Liver (tissue), 9 donors: Measurements from ENCODE around the gene PDGFB. TPM values are rescaled to one million over a fixed set of nuclear protein-coding genes. Genes with fewer than 3 reads are reported as not detected.

Source experiments
- DNase-seq: peaks from one replicate; pipeline ENCODE4 v3.0.0-alpha.2; 2017; ENCODE audit warnings: low spot score
- H3K27ac ChIP-seq, 2 donors: one replicate each; pipeline ENCODE4 v1.7.0; 2013; ENCODE audit warnings: inconsistent platforms in 2 of 2, low read length in 2 of 2, control low read depth in 1 of 2, low read depth in 1 of 2, mild to moderate bottlenecking in 1 of 2
- H3K27me3 ChIP-seq, 4 donors: one replicate each; pipeline versions ENCODE4 v1.6.1 to v1.7.0; 2013; ENCODE audit warnings: low read length in 3 of 4, inconsistent platforms in 1 of 4, mild to moderate bottlenecking in 1 of 4, moderate library complexity in 1 of 4; ENCODE audit not compliant: control insufficient read depth in 4 of 4, insufficient read depth in 4 of 4
- H3K36me3 ChIP-seq, 4 donors: one replicate each; pipeline versions ENCODE4 v1.6.1 to v1.7.0; 2013; ENCODE audit warnings: low read length in 3 of 4, mild to moderate bottlenecking in 3 of 4, low read depth in 1 of 4, moderate library complexity in 1 of 4; ENCODE audit not compliant: control insufficient read depth in 4 of 4, insufficient read depth in 3 of 4
- H3K4me1 ChIP-seq, 4 donors: one replicate each; pipeline versions ENCODE4 v1.6.1 to v1.7.0; 2013; ENCODE audit warnings: low read length in 3 of 4, mild to moderate bottlenecking in 3 of 4, moderate library complexity in 1 of 4; ENCODE audit not compliant: control insufficient read depth in 4 of 4, insufficient read depth in 4 of 4
- H3K4me3 ChIP-seq, 3 donors: one replicate each; pipeline versions ENCODE4 v1.6.1 to v1.7.0; 2013; ENCODE audit warnings: low read length in 3 of 3, control low read depth in 1 of 3, low read depth in 1 of 3, mild to moderate bottlenecking in 1 of 3
- H3K9ac ChIP-seq, 2 donors: one replicate each; pipeline ENCODE4 v1.7.0; 2013; ENCODE audit warnings: low read length in 2 of 2, mild to moderate bottlenecking in 2 of 2, moderate library complexity in 2 of 2, control low read depth in 1 of 2, low read depth in 1 of 2
- H3K9me3 ChIP-seq, 4 donors: one replicate each; pipeline versions ENCODE4 v1.6.1 to v1.7.0; 2013; ENCODE audit warnings: low read length in 3 of 4; ENCODE audit not compliant: control insufficient read depth in 4 of 4
- FOXA1 ChIP-seq: IDR thresholded peaks from 2 replicates; pipeline ENCODE4 v1.6.1; 2016; ENCODE audit warnings: antibody characterized with exemption
- GABPA ChIP-seq, 2 donors: IDR thresholded peaks in 1 of 2; conservative IDR thresholded peaks in 1 of 2; 2 replicates each; pipeline ENCODE4 v1.6.1; 2016; ENCODE audit warnings: antibody characterized with exemption in 2 of 2, mild to moderate bottlenecking in 1 of 2, moderate library complexity in 1 of 2
- HNF4G ChIP-seq: IDR thresholded peaks from 2 replicates; pipeline ENCODE4 v1.6.1; 2016; ENCODE audit warnings: antibody characterized with exemption
- JUND ChIP-seq, 2 donors: IDR thresholded peaks; 2 replicates each; pipeline ENCODE4 v1.6.1; 2016; ENCODE audit warnings: antibody characterized with exemption in 2 of 2
- NR2F2 ChIP-seq: IDR thresholded peaks from 2 replicates; pipeline ENCODE4 v1.6.1; 2016; ENCODE audit warnings: antibody characterized with exemption
- RAD21 ChIP-seq, 2 donors: IDR thresholded peaks; 2 replicates each; pipeline ENCODE4 v1.6.1; 2016; ENCODE audit warnings: antibody characterized with exemption in 2 of 2, mild to moderate bottlenecking in 2 of 2
- RXRA ChIP-seq, 2 donors: IDR thresholded peaks; 2 replicates each; pipeline ENCODE4 v1.6.1; 2017 to 2018; ENCODE audit warnings: antibody characterized with exemption in 2 of 2, mild to moderate bottlenecking in 1 of 2
- SP1 ChIP-seq: IDR thresholded peaks from 2 replicates; pipeline ENCODE4 v1.6.1; 2018; ENCODE audit warnings: antibody characterized with exemption, mild to moderate bottlenecking
- WGBS: extraction: QIAGEN DNeasy Blood & Tissue Kit; methylation state at CpG from one replicate; pipeline ENCODE4 v1.1.7; 2013; 5-methylcytosine and 5-hydroxymethylcytosine counted together
- polyA plus RNA-seq, 2 donors: library from polyadenylated mRNA; stranded (reverse) in 1 of 2; unstranded in 1 of 2; fragments of 200-250 nt in 1 of 2; fragments of >200 nt in 1 of 2; fragmentation: Nextera tagmentation in 1 of 2; extraction: Ambion mirVana in 1 of 2; gene quantifications; one replicate each; pipeline versions ENCODE4 v1.2.1 to v1.2.3, GENCODE V29; 2013 to 2015
- total RNA-seq, 2 donors: library from RNA; depleted of rRNA; stranded (reverse); fragments of >200 nt; gene quantifications; one replicate each; pipeline ENCODE4 v1.2.3, GENCODE V29; 2014
- TF ChIP-seq, protein P1 (sequence below): fragments of 150-350 bp; IDR thresholded peaks from 2 replicates; pipeline ENCODE4 v1.5.1; 2017; ENCODE audit warnings: improper control_type of control experiment, low read depth, low read length; ENCODE audit not compliant: missing input control
- TF ChIP-seq, protein P2 (sequence below): IDR thresholded peaks from 2 replicates; pipeline ENCODE4 v1.6.1; 2016; ENCODE audit warnings: antibody characterized with exemption, mild to moderate bottlenecking
- donor health status: healthy.
- donor health status: healthy.
- donor health status: healthy.
- donor health status: healthy.
- donor health status: healthy.

Gene PDGFB
- total and polyA plus RNA-seq, 4 donors, result 0.25 to 4.5 (median 1.7) TPM

DNA sequence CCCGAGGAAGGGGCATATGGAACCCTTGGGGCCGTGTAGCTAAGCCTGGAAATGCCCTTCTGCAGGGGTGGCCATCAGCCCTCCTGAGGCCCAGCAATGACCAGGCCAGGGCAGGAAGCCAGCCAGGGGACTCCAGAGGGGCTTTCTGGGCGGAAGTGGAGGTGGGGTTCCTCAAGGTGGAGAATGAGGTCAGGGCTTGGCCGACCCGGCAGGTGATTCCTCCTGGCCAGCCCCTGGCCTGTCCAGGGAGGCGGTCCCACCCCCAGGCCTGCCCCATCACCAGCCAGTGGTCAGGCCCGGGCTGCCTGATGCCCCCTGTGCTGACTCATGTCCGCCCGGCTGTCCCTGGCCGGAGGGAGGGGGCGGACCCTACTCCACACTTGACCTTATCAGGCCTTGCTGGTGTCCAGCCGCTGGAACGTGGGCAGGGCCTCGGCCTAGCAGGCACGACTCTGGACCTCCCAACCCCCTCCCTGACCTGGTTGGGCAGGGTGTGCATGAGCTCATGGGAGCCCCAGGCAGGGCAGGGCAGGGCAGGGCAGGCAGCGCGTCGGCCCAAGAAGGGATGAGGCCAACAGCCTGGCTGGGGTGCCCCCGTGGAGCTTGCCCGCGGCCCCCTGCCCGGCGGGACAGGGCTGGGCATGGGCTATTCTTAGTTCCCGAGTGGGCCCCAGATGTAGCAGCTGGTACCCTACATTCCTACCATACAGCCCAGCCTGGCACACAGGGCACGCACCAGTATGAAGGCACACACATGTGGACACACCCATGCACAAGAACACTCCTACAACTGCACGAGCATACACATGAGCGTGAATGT is 38.8 kb upstream of the PDGFB start:
- Histone ChIP-seq H3K4me3 (no peak overlapping the region), H3K27ac (peak overlapping the region; percentile 61 to 82), H3K4me1 (peaks cover 0 to 10% (median 7%) of the 10 kb centered on the region in 4 donors), H3K9ac (no peak overlapping the region), H3K9me3 (peaks cover 0 to 6% (median 2%) of the 10 kb centered on the region in 4 donors), H3K36me3 (no peaks in the 10 kb centered on the region), H3K27me3 (no peaks in the 10 kb centered on the region)
- DNase-seq, result peak; percentile 67
- WGBS, result 76% methylated on average over 27 of the region's 27 CpGs
- peak; percentile 27 for TF ChIP-seq SP1
- TF ChIP-seq, protein P1, sequence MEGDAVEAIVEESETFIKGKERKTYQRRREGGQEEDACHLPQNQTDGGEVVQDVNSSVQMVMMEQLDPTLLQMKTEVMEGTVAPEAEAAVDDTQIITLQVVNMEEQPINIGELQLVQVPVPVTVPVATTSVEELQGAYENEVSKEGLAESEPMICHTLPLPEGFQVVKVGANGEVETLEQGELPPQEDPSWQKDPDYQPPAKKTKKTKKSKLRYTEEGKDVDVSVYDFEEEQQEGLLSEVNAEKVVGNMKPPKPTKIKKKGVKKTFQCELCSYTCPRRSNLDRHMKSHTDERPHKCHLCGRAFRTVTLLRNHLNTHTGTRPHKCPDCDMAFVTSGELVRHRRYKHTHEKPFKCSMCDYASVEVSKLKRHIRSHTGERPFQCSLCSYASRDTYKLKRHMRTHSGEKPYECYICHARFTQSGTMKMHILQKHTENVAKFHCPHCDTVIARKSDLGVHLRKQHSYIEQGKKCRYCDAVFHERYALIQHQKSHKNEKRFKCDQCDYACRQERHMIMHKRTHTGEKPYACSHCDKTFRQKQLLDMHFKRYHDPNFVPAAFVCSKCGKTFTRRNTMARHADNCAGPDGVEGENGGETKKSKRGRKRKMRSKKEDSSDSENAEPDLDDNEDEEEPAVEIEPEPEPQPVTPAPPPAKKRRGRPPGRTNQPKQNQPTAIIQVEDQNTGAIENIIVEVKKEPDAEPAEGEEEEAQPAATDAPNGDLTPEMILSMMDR, result no peak

DNA sequence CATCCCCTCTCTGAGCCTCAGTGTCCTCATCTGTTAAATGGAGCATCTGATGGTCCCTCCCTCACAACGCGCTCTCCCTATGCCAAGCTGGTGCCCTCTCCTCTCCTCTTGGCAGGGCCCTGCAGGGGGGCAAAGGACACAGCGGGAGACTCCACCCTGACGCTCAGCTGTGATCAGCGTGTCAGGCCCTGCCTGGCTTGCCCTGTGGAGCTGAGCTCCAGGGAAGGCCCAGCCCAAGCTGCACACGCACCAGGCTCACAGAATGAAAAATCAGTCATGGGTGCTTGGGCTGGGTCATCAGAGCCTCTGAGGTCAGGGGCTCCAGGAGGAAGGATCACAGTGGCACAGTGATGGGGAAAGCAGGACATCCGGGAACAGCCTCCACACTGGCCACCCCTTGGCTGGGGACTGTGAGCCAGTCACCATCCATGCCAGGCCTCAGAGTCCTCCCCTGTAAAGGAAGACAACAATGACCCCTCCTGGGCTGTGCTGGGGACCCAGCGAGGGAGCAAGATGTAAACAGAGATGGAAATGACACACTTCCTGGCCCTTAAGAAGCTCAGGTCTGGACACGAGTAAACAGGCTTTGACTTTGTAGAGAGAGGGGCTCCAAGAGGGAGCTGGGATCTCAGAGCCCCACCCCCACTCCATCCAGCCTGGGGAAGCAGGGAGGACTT is 38.0 kb upstream of the PDGFB start:
- WGBS, result 67% methylated on average over 9 of the region's 9 CpGs
- no peak for DNase-seq

DNA sequence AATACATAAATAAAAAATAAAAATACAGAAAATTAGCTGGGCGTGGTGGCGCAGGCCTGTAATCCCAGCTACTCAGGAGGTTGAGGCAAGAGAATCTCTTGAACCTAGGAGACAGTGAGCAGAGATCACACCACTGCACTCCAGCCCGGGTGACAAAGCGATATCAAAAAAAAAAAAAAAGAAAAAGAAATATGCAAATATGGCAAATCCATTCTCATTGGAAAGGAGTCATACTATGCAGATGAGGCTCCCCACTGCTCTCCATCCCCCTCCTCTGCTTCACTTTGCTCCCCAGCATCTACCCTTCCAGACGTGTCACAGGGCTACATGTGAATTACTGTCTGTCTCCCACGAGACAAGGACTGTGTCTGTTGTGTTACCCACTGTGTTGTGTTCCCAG is 36.3 kb upstream of the PDGFB start:
- Histone ChIP-seq H3K4me1 (peaks cover 0 to 10% (median 7%) of the 10 kb centered on the region in 4 donors), H3K36me3 (no peaks in the 10 kb centered on the region)
- WGBS, result 87% methylated on average over 6 of the region's 6 CpGs
- TF ChIP-seq NR2F2, result no peak
- no peak for TF ChIP-seq RXRA (IDR thresholded peaks at IDR 0.05)
- no peak for TF ChIP-seq JUND (IDR thresholded peaks at IDR 0.05)
- no peak for TF ChIP-seq GABPA (IDR thresholded peaks at IDR 0.05 in 1 of 2, conservative IDR thresholded peaks at IDR 0.05 in 1 of 2)
- TF ChIP-seq, protein P1, result no peak
- TF ChIP-seq RAD21 (IDR thresholded peaks at IDR 0.05), result no peak
- TF ChIP-seq HNF4G, result no peak
- no peak for TF ChIP-seq FOXA1
- TF ChIP-seq, protein P2, sequence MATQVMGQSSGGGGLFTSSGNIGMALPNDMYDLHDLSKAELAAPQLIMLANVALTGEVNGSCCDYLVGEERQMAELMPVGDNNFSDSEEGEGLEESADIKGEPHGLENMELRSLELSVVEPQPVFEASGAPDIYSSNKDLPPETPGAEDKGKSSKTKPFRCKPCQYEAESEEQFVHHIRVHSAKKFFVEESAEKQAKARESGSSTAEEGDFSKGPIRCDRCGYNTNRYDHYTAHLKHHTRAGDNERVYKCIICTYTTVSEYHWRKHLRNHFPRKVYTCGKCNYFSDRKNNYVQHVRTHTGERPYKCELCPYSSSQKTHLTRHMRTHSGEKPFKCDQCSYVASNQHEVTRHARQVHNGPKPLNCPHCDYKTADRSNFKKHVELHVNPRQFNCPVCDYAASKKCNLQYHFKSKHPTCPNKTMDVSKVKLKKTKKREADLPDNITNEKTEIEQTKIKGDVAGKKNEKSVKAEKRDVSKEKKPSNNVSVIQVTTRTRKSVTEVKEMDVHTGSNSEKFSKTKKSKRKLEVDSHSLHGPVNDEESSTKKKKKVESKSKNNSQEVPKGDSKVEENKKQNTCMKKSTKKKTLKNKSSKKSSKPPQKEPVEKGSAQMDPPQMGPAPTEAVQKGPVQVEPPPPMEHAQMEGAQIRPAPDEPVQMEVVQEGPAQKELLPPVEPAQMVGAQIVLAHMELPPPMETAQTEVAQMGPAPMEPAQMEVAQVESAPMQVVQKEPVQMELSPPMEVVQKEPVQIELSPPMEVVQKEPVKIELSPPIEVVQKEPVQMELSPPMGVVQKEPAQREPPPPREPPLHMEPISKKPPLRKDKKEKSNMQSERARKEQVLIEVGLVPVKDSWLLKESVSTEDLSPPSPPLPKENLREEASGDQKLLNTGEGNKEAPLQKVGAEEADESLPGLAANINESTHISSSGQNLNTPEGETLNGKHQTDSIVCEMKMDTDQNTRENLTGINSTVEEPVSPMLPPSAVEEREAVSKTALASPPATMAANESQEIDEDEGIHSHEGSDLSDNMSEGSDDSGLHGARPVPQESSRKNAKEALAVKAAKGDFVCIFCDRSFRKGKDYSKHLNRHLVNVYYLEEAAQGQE, result no peak

More for the DNA sequence above, 38.0 kb upstream of the PDGFB start:
- no peaks in the 10 kb centered on the region for H3K36me3 ChIP-seq
- H3K4me3 ChIP-seq, result no peak overlapping the region
- no peaks in the 10 kb centered on the region for H3K27me3 ChIP-seq
- TF ChIP-seq, protein P2, result no peak
- TF ChIP-seq RAD21 (IDR thresholded peaks at IDR 0.05) (peak in 1 of 2 donors; percentile 20), NR2F2 (peak; percentile 10)
- H3K4me1 ChIP-seq, result peaks cover 0 to 10% (median 7%) of the 10 kb centered on the region in 4 donors
- no peak overlapping the region for H3K9ac ChIP-seq
- peak overlapping the region; percentile 61 to 82 for H3K27ac ChIP-seq
- peaks cover 0 to 6% (median 2%) of the 10 kb centered on the region in 4 donors for H3K9me3 ChIP-seq

More for the DNA sequence above, 36.3 kb upstream of the PDGFB start:
- H3K4me3 ChIP-seq, result no peak overlapping the region
- no peak overlapping the region for H3K27ac ChIP-seq
- no peak for DNase-seq
- no peak overlapping the region for H3K9ac ChIP-seq
- H3K27me3 ChIP-seq, result no peaks in the 10 kb centered on the region
- peaks cover 0 to 6% (median 2%) of the 10 kb centered on the region in 4 donors for H3K9me3 ChIP-seq
